ENCODE data around the gene SLC8A2.
A peak's percentile ranks its signal among the peaks of the same experiment; 100 is the strongest.

SLC8A2 gene

GRCh38 chr19:47428177-47428894, 43.4 kb downstream of the SLC8A2 start:
- in situ Hi-C loops (cut with MboI; ENCODE audit: low sequenced_read_pairs, unreplicated experiment), result no loop called here
- TF ChIP-seq CTCF (IDR thresholded peaks at IDR 0.05; ENCODE audit: borderline replicate concordance, control extremely low read depth, extremely low read depth, insufficient read depth, missing control alignments), result no peak
- DNase-seq (ENCODE audit: low spot score), result peak; percentile 92

GRCh38 chr19:47427241-47428176, 44.2 kb downstream of the SLC8A2 start:
- TF ChIP-seq CTCF (IDR thresholded peaks at IDR 0.05; ENCODE audit: borderline replicate concordance, control extremely low read depth, extremely low read depth, insufficient read depth, missing control alignments), result peak; percentile 79
- in situ Hi-C loops (cut with MboI; ENCODE audit: low sequenced_read_pairs, unreplicated experiment), result no loop called here
- peak; percentile 83 for DNase-seq (ENCODE audit: low spot score)

- DNase-seq (ENCODE audit: low spot score), result no peak
- no peak for TF ChIP-seq CTCF (IDR thresholded peaks at IDR 0.05; ENCODE audit: borderline replicate concordance, control extremely low read depth, extremely low read depth, insufficient read depth, missing control alignments)
- in situ Hi-C loops (cut with MboI; ENCODE audit: low sequenced_read_pairs, unreplicated experiment), result no loop called here
These were observed 48.4 kb downstream of the SLC8A2 start for GRCh38 chr19:47423203-47423882.

GRCh38 chr19:47422417-47423163, 49.1 kb downstream of the SLC8A2 start:
- in situ Hi-C loops (cut with MboI; ENCODE audit: low sequenced_read_pairs, unreplicated experiment), result no loop called here
- no peak for TF ChIP-seq CTCF (IDR thresholded peaks at IDR 0.05; ENCODE audit: borderline replicate concordance, control extremely low read depth, extremely low read depth, insufficient read depth, missing control alignments)

GRCh38 chr19:47421844-47422395, 49.8 kb downstream of the SLC8A2 start:
- in situ Hi-C loops (cut with MboI; ENCODE audit: low sequenced_read_pairs, unreplicated experiment), result no loop called here
- no peak for TF ChIP-seq CTCF (IDR thresholded peaks at IDR 0.05; ENCODE audit: borderline replicate concordance, control extremely low read depth, extremely low read depth, insufficient read depth, missing control alignments)
- DNase-seq (ENCODE audit: low spot score), result no peak

More at GRCh38 chr19:47422417-47423163, 49.1 kb downstream of the SLC8A2 start:
- DNase-seq (ENCODE audit: low spot score), result no peak
